Neural cell (in vitro differentiated cells): ENCODE measurements around the gene SLC6A16. TPM values are rescaled to one million over a fixed set of nuclear protein-coding genes. Genes with fewer than 3 reads are reported as not detected.

Experiments
- H2AFZ ChIP-seq: fragments of 200-600, 300-800 bp; sonication (generic), shearing (Covaris generic); 2 replicates; pipeline ENCODE4 v1.6.0; 2014; ENCODE audit warnings: low read depth, mild to moderate bottlenecking, antibody characterized with exemption, low read length, moderate library complexity
- H3F3A ChIP-seq: fragments of 200-600 bp; shearing (Covaris generic); 2 replicates; pipeline ENCODE4 v1.6.1; 2016; ENCODE audit warnings: mild to moderate bottlenecking, moderate library complexity, mixed read lengths, antibody characterized with exemption, low read length; ENCODE audit not compliant: insufficient read depth, poor library complexity, severe bottlenecking
- H3K27ac ChIP-seq: fragments of 200-600, 300-800 bp; sonication (generic), shearing (Covaris generic); 2 replicates; pipeline ENCODE4 v1.5.1; 2014; ENCODE audit warnings: mild to moderate bottlenecking, low read length, moderate library complexity
- H3K27me3 ChIP-seq: fragments of 300-800, 200-600 bp; sonication (generic), shearing (Covaris generic); 2 replicates; pipeline ENCODE4 v1.6.0; 2014; ENCODE audit warnings: mild to moderate bottlenecking, low read depth, low read length, moderate library complexity; ENCODE audit not compliant: insufficient read depth
- H3K36me3 ChIP-seq: fragments of 300-800, 200-600 bp; sonication (generic), shearing (Covaris generic); 2 replicates; pipeline ENCODE4 v1.5.1; 2014; ENCODE audit warnings: mild to moderate bottlenecking, antibody characterized with exemption, low read length, moderate library complexity; ENCODE audit not compliant: insufficient read depth
- H3K4me2 ChIP-seq: fragments of 300-800, 200-600 bp; sonication (generic), shearing (Covaris generic); 2 replicates; pipeline ENCODE4 v1.6.0; 2014; ENCODE audit warnings: mild to moderate bottlenecking, low read length
- H3K4me3 ChIP-seq: fragments of 300-800, 200-600 bp; sonication (generic), shearing (Covaris generic); 2 replicates; pipeline ENCODE4 v1.5.1; 2014; ENCODE audit warnings: mild to moderate bottlenecking, low read length, moderate library complexity
- H3K79me2 ChIP-seq: fragments of 200-600 bp; shearing (Covaris generic); replicated peaks from 2 replicates; pipeline ENCODE4 v1.6.0; 2014; ENCODE audit warnings: mild to moderate bottlenecking, low read length, moderate library complexity; ENCODE audit not compliant: insufficient read depth
- H3K9ac ChIP-seq: fragments of 300-800, 200-600 bp; sonication (generic), shearing (Covaris generic); 2 replicates; pipeline ENCODE4 v1.6.1; 2016; ENCODE audit warnings: mild to moderate bottlenecking, low read length, mixed read lengths
- H3K9me2 ChIP-seq: fragments of 200-600 bp; shearing (Covaris generic); 2 replicates; pipeline ENCODE4 v1.6.1; 2016; ENCODE audit warnings: mild to moderate bottlenecking, low read length, mixed read lengths; ENCODE audit not compliant: insufficient read depth
- H3K9me3 ChIP-seq: fragments of 200-600, 300-800 bp; sonication (generic), shearing (Covaris generic); 2 replicates; pipeline ENCODE4 v1.6.1; 2016; ENCODE audit warnings: mild to moderate bottlenecking, mixed run types, low read length, moderate library complexity, mixed read lengths
- H4K20me1 ChIP-seq: fragments of 200-600 bp; shearing (Covaris generic); 2 replicates; pipeline ENCODE4 v1.6.1; 2016; ENCODE audit warnings: mild to moderate bottlenecking, mixed run types; ENCODE audit not compliant: insufficient read depth
- CTCF ChIP-seq: fragments of 450-650 bp; IDR thresholded peaks from 2 replicates; pipeline ENCODE4 v1.5.1; 2014; ENCODE audit warnings: antibody characterized with exemption, mild to moderate bottlenecking, moderate library complexity; ENCODE audit not compliant: poor library complexity, severe bottlenecking
- EP300 ChIP-seq: fragments of 450-650 bp; conservative IDR thresholded peaks from 2 replicates; pipeline ENCODE4 v1.6.1; 2014; ENCODE audit warnings: antibody characterized with exemption, mild to moderate bottlenecking, moderate library complexity; ENCODE audit not compliant: poor library complexity, severe bottlenecking
- EZH2 ChIP-seq: fragments of 200-600, 300-800 bp; shearing (Covaris generic), sonication (generic); IDR thresholded peaks from 2 replicates; pipeline ENCODE4 v1.6.1; 2014; ENCODE audit warnings: antibody characterized with exemption, low read length, borderline replicate concordance, mild to moderate bottlenecking; ENCODE audit not compliant: insufficient read depth, poor library complexity, severe bottlenecking
- MXI1 ChIP-seq: fragments of 450-650 bp; conservative IDR thresholded peaks from 2 replicates; pipeline ENCODE4 v1.6.1; 2014; ENCODE audit warnings: antibody characterized with exemption, mild to moderate bottlenecking; ENCODE audit not compliant: poor library complexity, severe bottlenecking
- POLR2AphosphoS5 ChIP-seq: IDR thresholded peaks from 2 replicates; pipeline ENCODE4 v1.6.1; 2012
- RAD21 ChIP-seq: fragments of 450-650 bp; conservative IDR thresholded peaks from 2 replicates; pipeline ENCODE4 v1.6.1; 2014; ENCODE audit warnings: antibody characterized with exemption, mild to moderate bottlenecking, moderate library complexity
- REST ChIP-seq: IDR thresholded peaks from 2 replicates; pipeline ENCODE4 v1.6.1; 2012; ENCODE audit warnings: borderline replicate concordance
- SMC3 ChIP-seq: fragments of 450-650 bp; conservative IDR thresholded peaks from 2 replicates; pipeline ENCODE4 v1.6.1; 2014; ENCODE audit warnings: antibody characterized with exemption, mild to moderate bottlenecking, moderate library complexity; ENCODE audit not compliant: poor library complexity
- TAF1 ChIP-seq: IDR thresholded peaks from 2 replicates; pipeline ENCODE4 v1.6.1; 2012; ENCODE audit warnings: low read depth
- polyA plus RNA-seq: library from polyadenylated mRNA; depleted of rRNA; stranded (reverse); fragments of >200 nt; gene quantifications from 2 replicates; pipeline ENCODE4 v1.2.3, GENCODE V29; 2014

Gene SLC6A16
- polyA plus RNA-seq, 1 donor from 2014 or later = not detected

DNA sequence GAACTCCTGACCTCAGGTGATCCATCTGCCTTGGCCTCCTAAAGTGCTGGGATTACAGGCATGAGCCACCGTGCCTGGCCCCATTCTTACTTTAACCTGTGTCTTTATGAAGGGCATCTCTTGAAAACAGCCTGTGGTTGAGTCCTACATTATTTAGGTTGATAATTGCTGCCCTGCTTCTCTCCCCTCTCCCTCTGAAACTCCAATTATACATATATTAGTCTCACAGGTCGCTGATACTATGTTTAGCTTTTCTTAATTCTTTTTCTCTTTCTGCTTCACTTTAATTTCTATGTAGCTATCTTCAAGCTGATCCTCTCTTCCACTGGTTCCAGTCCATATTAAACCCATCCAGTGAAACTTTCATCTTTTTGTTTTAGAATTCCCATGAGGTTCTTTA, 75.1 kb downstream of the SLC6A16 start:
- no peaks in the 10 kb centered on the region for H3K9me2 ChIP-seq
- no peaks in the 10 kb centered on the region for H3F3A ChIP-seq
- H3K79me2 ChIP-seq = no peaks in the 10 kb centered on the region
- H4K20me1 ChIP-seq = no peaks in the 10 kb centered on the region
- no peak overlapping the region for H2AFZ ChIP-seq
- H3K9ac ChIP-seq = no peak overlapping the region
- H3K36me3 ChIP-seq = no peaks in the 10 kb centered on the region
- H3K27me3 ChIP-seq = no peaks in the 10 kb centered on the region
- TF ChIP-seq POLR2AphosphoS5 (no peak), EZH2 (no peak)
- H3K4me2 ChIP-seq = no peak overlapping the region
- H3K27ac ChIP-seq = no peak overlapping the region
- H3K4me3 ChIP-seq = no peak overlapping the region
- H3K9me3 ChIP-seq = no peaks in the 10 kb centered on the region

DNA sequence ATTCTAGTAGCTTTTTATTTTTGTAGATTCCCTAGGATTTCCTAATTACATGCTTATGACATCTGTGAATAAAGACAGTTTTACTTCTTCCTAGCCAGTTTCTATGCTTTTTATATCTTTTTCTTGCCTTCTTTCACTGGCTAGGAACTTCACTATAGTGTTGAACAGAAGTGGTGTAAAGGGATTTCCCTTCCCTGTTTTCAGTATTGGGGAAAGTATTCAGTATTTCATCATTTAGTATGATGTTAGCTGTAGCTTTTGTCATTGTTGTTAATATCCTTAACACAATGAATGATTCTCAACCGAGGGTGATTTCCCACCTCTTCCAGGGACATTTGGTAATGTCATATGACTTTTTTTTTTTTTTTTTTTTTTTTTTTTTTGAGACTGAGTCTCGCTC, 77.3 kb downstream of the SLC6A16 start:
- TF ChIP-seq EZH2 = no peak
- TF ChIP-seq RAD21 = no peak
- TF ChIP-seq EP300 = no peak
- TF ChIP-seq TAF1 = no peak
- TF ChIP-seq POLR2AphosphoS5 = no peak
- no peak for TF ChIP-seq REST
- no peak for TF ChIP-seq CTCF
- TF ChIP-seq SMC3 = no peak
- no peak for TF ChIP-seq MXI1
- no peak overlapping the region for H3K4me2 ChIP-seq

DNA sequence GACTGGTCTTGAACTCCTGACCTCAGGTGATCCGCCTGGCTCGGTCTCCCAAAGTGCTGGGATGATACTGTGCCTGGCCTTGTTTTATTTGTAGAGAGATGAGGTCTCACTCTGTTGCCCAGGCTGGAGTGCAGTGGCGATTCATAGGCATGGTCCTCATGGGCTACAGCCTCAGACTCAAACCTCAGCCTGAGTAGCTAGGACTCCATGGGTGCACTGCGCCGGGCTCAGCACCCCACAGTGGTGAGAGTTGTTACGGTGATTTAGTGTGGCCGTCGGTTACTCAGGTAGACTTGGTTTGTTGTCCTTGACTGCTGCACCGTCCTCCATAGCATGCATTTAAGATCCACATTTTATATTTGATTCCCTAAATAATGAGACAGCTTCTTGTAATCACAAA, 80.7 kb downstream of the SLC6A16 start:
- Histone ChIP-seq H4K20me1 (no peaks in the 10 kb centered on the region), H3K9me3 (no peaks in the 10 kb centered on the region), H3K4me2 (no peak overlapping the region), H3K27ac (no peak overlapping the region), H3K27me3 (no peaks in the 10 kb centered on the region), H3K36me3 (no peaks in the 10 kb centered on the region), H3K9me2 (no peaks in the 10 kb centered on the region), H3K79me2 (no peaks in the 10 kb centered on the region), H3K4me3 (no peak overlapping the region), H3K9ac (no peak overlapping the region), H3F3A (no peaks in the 10 kb centered on the region), H2AFZ (no peak overlapping the region)
- TF ChIP-seq EZH2 = no peak
- no peak for TF ChIP-seq RAD21
- TF ChIP-seq POLR2AphosphoS5 = no peak

More for the DNA sequence above, 77.3 kb downstream of the SLC6A16 start:
- Histone ChIP-seq H2AFZ (no peak overlapping the region), H3K4me3 (no peak overlapping the region), H3K27me3 (no peaks in the 10 kb centered on the region), H3F3A (no peaks in the 10 kb centered on the region), H3K9me2 (no peaks in the 10 kb centered on the region), H3K9ac (no peak overlapping the region), H3K36me3 (no peaks in the 10 kb centered on the region), H3K27ac (no peak overlapping the region), H3K79me2 (no peaks in the 10 kb centered on the region), H4K20me1 (no peaks in the 10 kb centered on the region), H3K9me3 (no peaks in the 10 kb centered on the region)
